ENCODE measurements around the gene SV2C. TPM values are rescaled to one million over a fixed set of nuclear protein-coding genes. Genes with fewer than 3 reads are reported as not detected.
A peak's percentile ranks its signal among the peaks of the same experiment; 100 is the strongest.

Gene SV2C
- polyA plus RNA-seq, 3 donors = 0.01 to 0.02 TPM; not detected in 1

DNA sequence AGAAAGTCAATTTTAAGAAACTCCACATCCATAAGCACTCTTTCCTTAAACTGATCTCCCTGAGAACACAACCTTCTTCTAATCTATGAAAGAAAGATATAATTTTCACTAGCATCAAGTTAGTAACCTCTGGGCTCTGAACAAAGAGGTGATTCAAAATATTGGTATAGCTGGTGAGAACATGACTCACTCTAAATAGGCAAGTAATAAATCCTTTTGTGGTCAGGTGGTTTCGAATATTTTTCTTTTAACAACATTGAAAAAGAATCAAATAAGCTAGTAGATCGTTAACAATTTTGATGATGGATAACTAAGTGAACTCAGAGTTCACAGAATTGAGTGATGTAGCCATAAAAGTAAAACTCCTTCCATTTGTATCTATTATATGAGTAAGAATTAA, 169.3 kb downstream of the SV2C start:
- H3K9me3 Mint-ChIP-seq = no peaks in the 10 kb centered on the region
- no peaks in the 10 kb centered on the region for H3K27me3 ChIP-seq (ENCODE audit: control insufficient read depth in 2 of 2, insufficient read depth in 2 of 2, low read length in 2 of 2)
- H3K36me3 Mint-ChIP-seq = no peaks in the 10 kb centered on the region
- WGBS (ENCODE audit: insufficient coverage) = no CpG with 5 or more reads among the region's 2 CpGs
- TF ChIP-seq, protein P1, sequence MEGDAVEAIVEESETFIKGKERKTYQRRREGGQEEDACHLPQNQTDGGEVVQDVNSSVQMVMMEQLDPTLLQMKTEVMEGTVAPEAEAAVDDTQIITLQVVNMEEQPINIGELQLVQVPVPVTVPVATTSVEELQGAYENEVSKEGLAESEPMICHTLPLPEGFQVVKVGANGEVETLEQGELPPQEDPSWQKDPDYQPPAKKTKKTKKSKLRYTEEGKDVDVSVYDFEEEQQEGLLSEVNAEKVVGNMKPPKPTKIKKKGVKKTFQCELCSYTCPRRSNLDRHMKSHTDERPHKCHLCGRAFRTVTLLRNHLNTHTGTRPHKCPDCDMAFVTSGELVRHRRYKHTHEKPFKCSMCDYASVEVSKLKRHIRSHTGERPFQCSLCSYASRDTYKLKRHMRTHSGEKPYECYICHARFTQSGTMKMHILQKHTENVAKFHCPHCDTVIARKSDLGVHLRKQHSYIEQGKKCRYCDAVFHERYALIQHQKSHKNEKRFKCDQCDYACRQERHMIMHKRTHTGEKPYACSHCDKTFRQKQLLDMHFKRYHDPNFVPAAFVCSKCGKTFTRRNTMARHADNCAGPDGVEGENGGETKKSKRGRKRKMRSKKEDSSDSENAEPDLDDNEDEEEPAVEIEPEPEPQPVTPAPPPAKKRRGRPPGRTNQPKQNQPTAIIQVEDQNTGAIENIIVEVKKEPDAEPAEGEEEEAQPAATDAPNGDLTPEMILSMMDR (IDR thresholded peaks at IDR 0.05) = no peak
- H3K4me2 ChIP-seq (replicated peaks; ENCODE audit: extremely low read depth, low read length, poor library complexity, severe bottlenecking) = no peak overlapping the region
- H3K36me3 ChIP-seq (replicated peaks in 1 of 2; ENCODE audit: control insufficient read depth in 1 of 2, insufficient read depth in 2 of 2, low read length in 2 of 2) = no peaks in the 10 kb centered on the region
- intact Hi-C loops (cut with micrococcal nuclease) = loop anchor here in 1 of 2 donors (10.0 kb wide), 1 partner anchor 168 kb away; the partner anchor contains the start of gene SV2C
- H2AFZ ChIP-seq (ENCODE audit: insufficient read depth, low read depth, low read length, poor library complexity, severe bottlenecking) = no peak overlapping the region
- H3K4me3 ChIP-seq (replicated peaks in 1 of 3; ENCODE audit: low read depth in 2 of 3, low read length in 3 of 3) = no peak overlapping the region
- DNase-seq = no peak
- H3K79me2 ChIP-seq (ENCODE audit: insufficient read depth, low read length) = no peaks in the 10 kb centered on the region
- no peak overlapping the region for H3K9ac ChIP-seq (ENCODE audit: insufficient read depth, low read length, poor library complexity, severe bottlenecking)
- no peaks in the 10 kb centered on the region for H3K9me3 ChIP-seq (replicated peaks in 1 of 2; ENCODE audit: control insufficient read depth in 1 of 2, insufficient read depth in 1 of 2, low read length in 2 of 2)
- H3K27ac Mint-ChIP-seq = no peak overlapping the region
- peaks cover 0 to 3% (median 2%) of the 10 kb centered on the region in 3 donors for H3K27me3 Mint-ChIP-seq (ENCODE audit: low read depth in 3 of 3)
- no peak overlapping the region for H3K4me3 Mint-ChIP-seq
- H3K4me1 ChIP-seq (ENCODE audit: control insufficient read depth in 1 of 2, insufficient read depth in 2 of 2, low read length in 2 of 2) = peaks cover 6% of the 10 kb centered on the region in 2 donors
- no peak overlapping the region for H3K27ac ChIP-seq (ENCODE audit: low read depth in 1 of 2, low read length in 2 of 2)
- peaks cover 7% of the 10 kb centered on the region for H3K4me1 Mint-ChIP-seq
- no peaks in the 10 kb centered on the region for H4K20me1 ChIP-seq (ENCODE audit: insufficient read depth, low read length)

DNA sequence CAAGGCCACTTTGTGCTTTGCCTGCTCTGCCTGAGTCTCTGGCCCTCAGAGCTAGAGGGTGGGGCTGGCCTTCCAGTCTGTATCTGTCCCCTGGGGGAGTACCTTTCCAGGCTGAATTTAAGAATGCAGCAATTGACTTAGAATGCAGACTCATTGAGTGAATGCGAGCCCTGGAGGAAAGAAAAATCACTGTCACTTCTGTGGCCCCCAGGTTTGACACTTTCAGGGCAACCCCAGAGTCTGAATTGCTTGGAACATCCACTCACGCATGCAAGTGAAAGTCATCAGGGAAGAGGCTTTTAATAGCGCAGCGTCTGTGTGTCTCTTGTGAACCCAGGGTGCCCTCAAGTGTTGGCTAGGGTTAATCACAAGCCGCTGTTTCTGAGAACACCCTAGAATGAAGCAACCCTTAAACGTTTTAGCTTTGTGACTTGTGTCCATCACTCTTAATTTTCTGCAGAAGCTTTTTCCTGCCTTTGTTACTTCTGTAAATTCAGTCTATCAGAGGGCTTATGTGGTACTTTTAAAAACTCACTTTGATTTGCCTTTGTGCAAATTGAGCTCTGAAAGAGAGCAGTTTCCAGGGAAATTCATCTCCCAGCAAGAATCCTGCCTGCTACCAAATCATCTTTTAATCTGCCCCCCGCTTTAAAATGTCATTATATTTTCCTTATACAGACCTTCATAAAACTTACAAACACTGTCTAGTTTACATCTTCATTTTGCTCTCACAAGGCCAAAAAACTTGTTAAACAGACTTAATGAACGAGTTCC, 173.1 kb downstream of the SV2C start:
- no peak overlapping the region for H3K27ac ChIP-seq (ENCODE audit: low read depth in 1 of 2, low read length in 2 of 2)
- Mint-ChIP-seq H3K27me3 (ENCODE audit: low read depth in 3 of 3) (peaks cover 0 to 3% (median 2%) of the 10 kb centered on the region in 3 donors), H3K36me3 (no peaks in the 10 kb centered on the region), H3K4me1 (peaks cover 7% of the 10 kb centered on the region), H3K4me3 (peak overlapping the region; percentile 31 to 76), H3K27ac (no peak overlapping the region), H3K9me3 (no peaks in the 10 kb centered on the region)
- H3K9me3 ChIP-seq (replicated peaks in 1 of 2; ENCODE audit: control insufficient read depth in 1 of 2, insufficient read depth in 1 of 2, low read length in 2 of 2) = no peaks in the 10 kb centered on the region
- TF ChIP-seq, protein P1 (IDR thresholded peaks at IDR 0.05) = peak; percentile 78
- no peaks in the 10 kb centered on the region for H3K36me3 ChIP-seq (replicated peaks in 1 of 2; ENCODE audit: control insufficient read depth in 1 of 2, insufficient read depth in 2 of 2, low read length in 2 of 2)
- H3K4me2 ChIP-seq (replicated peaks; ENCODE audit: extremely low read depth, low read length, poor library complexity, severe bottlenecking) = peak overlapping the region; percentile 54
- H4K20me1 ChIP-seq (ENCODE audit: insufficient read depth, low read length) = no peaks in the 10 kb centered on the region
- 25% methylated on average over 6 of the region's 8 CpGs for WGBS (ENCODE audit: insufficient coverage)
- H3K27me3 ChIP-seq (ENCODE audit: control insufficient read depth in 2 of 2, insufficient read depth in 2 of 2, low read length in 2 of 2) = no peaks in the 10 kb centered on the region
- peaks cover 6% of the 10 kb centered on the region in 2 donors for H3K4me1 ChIP-seq (ENCODE audit: control insufficient read depth in 1 of 2, insufficient read depth in 2 of 2, low read length in 2 of 2)
- H3K4me3 ChIP-seq (replicated peaks in 1 of 3; ENCODE audit: low read depth in 2 of 3, low read length in 3 of 3) = no peak overlapping the region
- peak; percentile 64 to 78 (median 75) for DNase-seq
- H3K9ac ChIP-seq (ENCODE audit: insufficient read depth, low read length, poor library complexity, severe bottlenecking) = no peak overlapping the region
- intact Hi-C loops (cut with micrococcal nuclease) = loop anchor here in 1 of 2 donors (10.0 kb wide), 1 partner anchor 172 kb away; the partner anchor contains the start of gene SV2C
- H2AFZ ChIP-seq (ENCODE audit: insufficient read depth, low read depth, low read length, poor library complexity, severe bottlenecking) = peak overlapping the region; percentile 58
- no peaks in the 10 kb centered on the region for H3K79me2 ChIP-seq (ENCODE audit: insufficient read depth, low read length)

Measured in CD14-positive monocyte (primary cell).